ENCODE measurements around the gene PRDM7. TPM values are rescaled to one million over a fixed set of nuclear protein-coding genes. Genes with fewer than 3 reads are reported as not detected.

Gene PRDM7
- total and polyA plus RNA-seq, 9 of the 15 experiments (the other 6 are each of a cell fraction or from before 2014, with no cell fraction given): not detected

DNA sequence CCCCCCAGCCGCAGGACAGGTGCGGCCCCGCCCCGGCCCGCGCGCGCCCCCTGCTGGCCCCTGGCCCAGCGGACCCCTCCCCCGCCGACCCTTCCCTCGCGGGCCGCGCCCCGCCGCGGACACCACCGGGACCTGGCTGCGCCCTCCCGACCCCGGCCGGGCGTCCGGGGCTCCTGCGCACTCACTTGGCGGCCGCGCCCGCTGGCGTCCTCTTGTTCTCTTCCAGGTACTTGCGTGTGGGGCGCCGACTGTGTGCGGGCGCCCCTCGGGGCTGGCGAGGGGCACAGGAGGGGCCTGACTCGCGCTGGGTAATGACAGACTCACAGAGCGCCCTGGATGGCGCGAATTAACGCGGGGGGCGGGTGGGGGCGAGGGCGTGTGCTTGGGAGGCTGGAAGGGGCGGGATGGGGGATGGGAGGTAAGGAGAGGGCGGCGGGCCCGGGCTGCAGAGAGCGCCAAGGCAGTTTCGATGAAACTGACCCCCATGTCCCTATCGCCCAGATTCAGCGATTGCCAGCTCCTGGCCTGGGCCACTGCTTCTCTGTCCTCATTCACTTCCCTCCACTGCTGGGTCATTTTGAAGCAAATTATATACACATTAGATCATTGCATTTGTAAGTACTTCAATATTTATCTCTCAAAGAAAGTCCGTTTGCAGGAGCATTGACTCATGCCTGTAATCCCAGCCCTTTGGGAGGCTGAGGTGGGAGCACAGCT lies 57.4 kb downstream of the PRDM7 start:
- no peaks in the 10 kb centered on the region; a peak in 1 of 5 replicates for H3K27me3 ChIP-seq (ENCODE audit: control insufficient read depth in 2 of 2, insufficient read depth in 2 of 2, low read length in 2 of 2)
- peak; percentile 72 for ATAC-seq
- peak; percentile 71 to 96 (median 92) for DNase-seq (ENCODE audit: extremely low read depth in 1 of 4, low spot score in 3 of 4)
- ChIA-PET POLR2A (interaction anchor here (0.9 to 1.9 kb wide), 3 partner anchors 15 to 20 kb away, joined by 3 to 12 read pairs (median 3); no protein-coding TSS in a partner anchor), CTCF (ENCODE audit: low intra/inter-chr PET ratio) (no interaction called here)
- no peaks in the 10 kb centered on the region for H3K9me3 ChIP-seq (replicated peaks; ENCODE audit: control insufficient read depth, insufficient read depth, low read depth, low read length)
- BruUV-seq (replicated peaks): no TSS peak
- H3K4me2 ChIP-seq (ENCODE audit: insufficient read depth, low read length): peak overlapping the region; percentile 88
- H2AFZ ChIP-seq (ENCODE audit: low read depth, low read length): peak overlapping the region; percentile 89
- H3K9me1 ChIP-seq (ENCODE audit: control insufficient read depth, insufficient read depth, low read length): no peaks in the 10 kb centered on the region
- peak overlapping the region; percentile 65 for H3K27ac ChIP-seq (ENCODE audit: extremely low read depth, low read depth, low read length)
- H3K9ac ChIP-seq (ENCODE audit: insufficient read depth in 1 of 2, low read depth in 2 of 2, low read length in 2 of 2): peak overlapping the region; percentile 72 to 93
- peak; percentile 46 for FAIRE-seq
- peaks cover 16 to 46% of the 10 kb centered on the region in 2 experiments; a peak in 4 of 5 replicates for H3K4me1 ChIP-seq (replicated peaks in 1 of 2; ENCODE audit: control insufficient read depth in 2 of 2, insufficient read depth in 2 of 2, low read length in 2 of 2)
- in situ Hi-C loops (cut with MboI) (no loop called here), intact Hi-C loops (cut with micrococcal nuclease) (no loop called here)
- WGBS (ENCODE audit: insufficient coverage, low coverage, missing lambda C conversion rate): under 1% methylated on average over 36 of the region's 57 CpGs
- 0 out of 3 replicates have a peak, but pooled peaks cover 4% of the 10 kb centered on the region for H3K36me3 ChIP-seq (ENCODE audit: control insufficient read depth, insufficient read depth, low read length)
- H3K4me3 ChIP-seq: peak overlapping the region; percentile 67
- H4K20me1 ChIP-seq (replicated peaks; ENCODE audit: control insufficient read depth, insufficient read depth, low read length): no peaks in the 10 kb centered on the region
- H3K79me2 ChIP-seq (ENCODE audit: control insufficient read depth, insufficient read depth, low read length): peaks cover 16% of the 10 kb centered on the region
- TF ChIP-seq STAT5B (CRISPR knock-in tag; IDR thresholded peaks at IDR 0.05) (no peak), RAD21 (CRISPR knock-in tag; conservative IDR thresholded peaks at IDR 0.05 in 1 of 2, IDR thresholded peaks at IDR 0.05 in 1 of 2) (0 out of 4 replicates have a peak, but pooled peaks of 1 of the 2 experiments have one; percentile 8), CCNT2 (IDR thresholded peaks at IDR 0.05; ENCODE audit: borderline replicate concordance, extremely low read depth, insufficient read length, low read depth, low read length) (peak; percentile 52), MAZ (CRISPR knock-in tag; conservative IDR thresholded peaks at IDR 0.05 in 1 of 2, IDR thresholded peaks at IDR 0.05 in 1 of 2) (peak in 1 of 2 experiments; percentile 66; a peak in 1 of 4 replicates), SMAD3 (CRISPR knock-in tag; conservative IDR thresholded peaks at IDR 0.05) (no peak), RB1 (IDR thresholded peaks at IDR 0.05; ENCODE audit: low read depth) (peak; percentile 85)
- TF ChIP-seq, protein P1, sequence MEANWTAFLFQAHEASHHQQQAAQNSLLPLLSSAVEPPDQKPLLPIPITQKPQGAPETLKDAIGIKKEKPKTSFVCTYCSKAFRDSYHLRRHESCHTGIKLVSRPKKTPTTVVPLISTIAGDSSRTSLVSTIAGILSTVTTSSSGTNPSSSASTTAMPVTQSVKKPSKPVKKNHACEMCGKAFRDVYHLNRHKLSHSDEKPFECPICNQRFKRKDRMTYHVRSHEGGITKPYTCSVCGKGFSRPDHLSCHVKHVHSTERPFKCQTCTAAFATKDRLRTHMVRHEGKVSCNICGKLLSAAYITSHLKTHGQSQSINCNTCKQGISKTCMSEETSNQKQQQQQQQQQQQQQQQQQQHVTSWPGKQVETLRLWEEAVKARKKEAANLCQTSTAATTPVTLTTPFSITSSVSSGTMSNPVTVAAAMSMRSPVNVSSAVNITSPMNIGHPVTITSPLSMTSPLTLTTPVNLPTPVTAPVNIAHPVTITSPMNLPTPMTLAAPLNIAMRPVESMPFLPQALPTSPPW (CRISPR knock-in tag; IDR thresholded peaks at IDR 0.05): peak; percentile 97
- TF ChIP-seq, protein P2, sequence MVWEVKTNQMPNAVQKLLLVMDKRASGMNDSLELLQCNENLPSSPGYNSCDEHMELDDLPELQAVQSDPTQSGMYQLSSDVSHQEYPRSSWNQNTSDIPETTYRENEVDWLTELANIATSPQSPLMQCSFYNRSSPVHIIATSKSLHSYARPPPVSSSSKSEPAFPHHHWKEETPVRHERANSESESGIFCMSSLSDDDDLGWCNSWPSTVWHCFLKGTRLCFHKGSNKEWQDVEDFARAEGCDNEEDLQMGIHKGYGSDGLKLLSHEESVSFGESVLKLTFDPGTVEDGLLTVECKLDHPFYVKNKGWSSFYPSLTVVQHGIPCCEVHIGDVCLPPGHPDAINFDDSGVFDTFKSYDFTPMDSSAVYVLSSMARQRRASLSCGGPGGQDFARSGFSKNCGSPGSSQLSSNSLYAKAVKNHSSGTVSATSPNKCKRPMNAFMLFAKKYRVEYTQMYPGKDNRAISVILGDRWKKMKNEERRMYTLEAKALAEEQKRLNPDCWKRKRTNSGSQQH (CRISPR knock-in tag; IDR thresholded peaks at IDR 0.05): no peak
- TF ChIP-seq, protein P3, sequence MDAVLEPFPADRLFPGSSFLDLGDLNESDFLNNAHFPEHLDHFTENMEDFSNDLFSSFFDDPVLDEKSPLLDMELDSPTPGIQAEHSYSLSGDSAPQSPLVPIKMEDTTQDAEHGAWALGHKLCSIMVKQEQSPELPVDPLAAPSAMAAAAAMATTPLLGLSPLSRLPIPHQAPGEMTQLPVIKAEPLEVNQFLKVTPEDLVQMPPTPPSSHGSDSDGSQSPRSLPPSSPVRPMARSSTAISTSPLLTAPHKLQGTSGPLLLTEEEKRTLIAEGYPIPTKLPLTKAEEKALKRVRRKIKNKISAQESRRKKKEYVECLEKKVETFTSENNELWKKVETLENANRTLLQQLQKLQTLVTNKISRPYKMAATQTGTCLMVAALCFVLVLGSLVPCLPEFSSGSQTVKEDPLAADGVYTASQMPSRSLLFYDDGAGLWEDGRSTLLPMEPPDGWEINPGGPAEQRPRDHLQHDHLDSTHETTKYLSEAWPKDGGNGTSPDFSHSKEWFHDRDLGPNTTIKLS (IDR thresholded peaks at IDR 0.05; ENCODE audit: borderline replicate concordance, low read depth): no peak
- TF ChIP-seq, protein P4, sequence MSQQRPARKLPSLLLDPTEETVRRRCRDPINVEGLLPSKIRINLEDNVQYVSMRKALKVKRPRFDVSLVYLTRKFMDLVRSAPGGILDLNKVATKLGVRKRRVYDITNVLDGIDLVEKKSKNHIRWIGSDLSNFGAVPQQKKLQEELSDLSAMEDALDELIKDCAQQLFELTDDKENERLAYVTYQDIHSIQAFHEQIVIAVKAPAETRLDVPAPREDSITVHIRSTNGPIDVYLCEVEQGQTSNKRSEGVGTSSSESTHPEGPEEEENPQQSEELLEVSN (IDR thresholded peaks at IDR 0.05; ENCODE audit: borderline replicate concordance in 1 of 2, extremely low read depth in 1 of 2, insufficient read depth in 1 of 2, insufficient read length in 1 of 2, low read depth in 1 of 2, low read length in 1 of 2, poor library complexity in 1 of 2, severe bottlenecking in 1 of 2): peak in 1 of 2 experiments; percentile 46
- TF ChIP-seq, protein P5, sequence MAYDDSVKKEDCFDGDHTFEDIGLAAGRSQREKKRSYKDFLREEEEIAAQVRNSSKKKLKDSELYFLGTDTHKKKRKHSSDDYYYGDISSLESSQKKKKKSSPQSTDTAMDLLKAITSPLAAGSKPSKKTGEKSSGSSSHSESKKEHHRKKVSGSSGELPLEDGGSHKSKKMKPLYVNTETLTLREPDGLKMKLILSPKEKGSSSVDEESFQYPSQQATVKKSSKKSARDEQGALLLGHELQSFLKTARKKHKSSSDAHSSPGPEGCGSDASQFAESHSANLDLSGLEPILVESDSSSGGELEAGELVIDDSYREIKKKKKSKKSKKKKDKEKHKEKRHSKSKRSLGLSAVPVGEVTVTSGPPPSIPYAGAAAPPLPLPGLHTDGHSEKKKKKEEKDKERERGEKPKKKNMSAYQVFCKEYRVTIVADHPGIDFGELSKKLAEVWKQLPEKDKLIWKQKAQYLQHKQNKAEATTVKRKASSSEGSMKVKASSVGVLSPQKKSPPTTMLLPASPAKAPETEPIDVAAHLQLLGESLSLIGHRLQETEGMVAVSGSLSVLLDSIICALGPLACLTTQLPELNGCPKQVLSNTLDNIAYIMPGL (CRISPR knock-in tag; IDR thresholded peaks at IDR 0.05): 0 out of 2 replicates have a peak, but pooled peaks have one; percentile 71

Data from K562 (cell line).